ENCODE measurements around the gene FAM149B1.

Gene FAM149B1

GRCh38 chr10:73174148-73174925, 6.4 kb downstream of the FAM149B1 start:
- in situ Hi-C loops (cut with MboI; ENCODE audit: low sequenced_read_pairs) = no loop called here

DNA sequence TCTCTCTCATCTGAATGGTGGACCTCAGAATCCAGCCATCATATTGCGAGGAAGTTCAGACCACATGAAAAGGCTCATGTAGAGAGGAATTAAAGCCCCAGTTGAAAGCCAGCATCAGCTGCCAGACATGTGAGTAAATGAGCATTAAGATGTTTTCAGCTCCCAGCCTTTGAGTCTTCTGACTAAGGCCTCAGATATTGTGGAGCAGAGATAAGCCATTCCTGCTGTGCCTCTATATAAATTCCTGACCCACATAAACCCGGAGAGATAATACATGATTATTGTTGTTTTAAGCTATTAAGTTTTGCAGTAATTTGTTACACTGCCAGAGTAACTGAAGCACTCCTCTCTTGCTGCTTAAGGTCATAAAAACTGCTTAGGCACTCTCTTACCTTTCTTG, 14.6 kb downstream of the FAM149B1 start:
- in situ Hi-C loops (cut with MboI; ENCODE audit: low sequenced_read_pairs) = no loop called here

DNA sequence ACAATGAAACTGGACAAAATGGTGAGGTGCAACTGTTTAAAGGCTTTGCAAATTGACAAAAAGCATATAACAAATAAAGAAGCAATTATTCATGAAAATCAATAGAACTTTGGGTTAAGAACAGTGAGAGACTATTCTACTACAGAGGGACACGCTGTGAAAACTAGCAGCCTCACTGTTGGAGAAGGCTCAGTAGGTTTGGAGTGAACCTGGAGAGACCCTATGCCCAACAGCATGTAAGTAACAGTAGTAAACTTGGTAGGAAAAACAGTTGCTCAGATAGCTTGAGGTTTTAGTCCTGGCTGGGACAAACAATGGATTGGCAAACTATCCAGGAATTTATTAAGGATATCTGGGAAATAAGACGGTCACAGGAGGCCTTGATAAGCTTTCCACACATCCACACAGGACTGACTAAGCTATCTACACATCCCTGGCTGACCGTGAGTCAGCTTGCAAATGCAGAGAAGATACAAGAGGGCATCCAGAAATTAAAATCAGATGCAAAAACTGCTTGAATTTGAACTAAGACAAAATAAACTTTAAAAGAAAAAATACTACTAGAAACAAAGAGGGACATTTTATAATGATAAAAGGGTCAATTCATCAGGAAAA, 15.9 kb downstream of the FAM149B1 start:
- in situ Hi-C loops (cut with MboI; ENCODE audit: low sequenced_read_pairs) = no loop called here

DNA sequence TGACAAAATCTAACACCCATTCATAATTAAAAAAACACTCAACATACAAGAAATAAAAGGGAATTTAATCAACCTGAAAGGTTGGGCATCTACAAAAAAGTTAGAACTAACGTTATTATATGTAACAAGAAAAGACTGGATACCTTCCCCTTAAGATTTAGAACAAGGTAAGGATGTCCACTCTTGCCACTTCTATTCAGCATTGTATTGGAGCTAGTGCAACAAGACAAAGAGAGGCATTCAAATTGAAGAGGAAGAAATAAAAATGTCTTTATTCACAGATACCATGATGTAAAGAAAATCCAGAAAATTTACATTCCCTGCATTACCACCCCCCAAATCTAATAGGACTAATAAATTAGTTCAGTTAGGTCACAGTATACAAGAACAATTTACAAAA, 18.3 kb downstream of the FAM149B1 start:
- in situ Hi-C loops (cut with MboI; ENCODE audit: low sequenced_read_pairs) = no loop called here

GRCh38 chr10:73190188-73190587, 22.3 kb downstream of the FAM149B1 start:
- in situ Hi-C loops (cut with MboI; ENCODE audit: low sequenced_read_pairs) = no loop called here

DNA sequence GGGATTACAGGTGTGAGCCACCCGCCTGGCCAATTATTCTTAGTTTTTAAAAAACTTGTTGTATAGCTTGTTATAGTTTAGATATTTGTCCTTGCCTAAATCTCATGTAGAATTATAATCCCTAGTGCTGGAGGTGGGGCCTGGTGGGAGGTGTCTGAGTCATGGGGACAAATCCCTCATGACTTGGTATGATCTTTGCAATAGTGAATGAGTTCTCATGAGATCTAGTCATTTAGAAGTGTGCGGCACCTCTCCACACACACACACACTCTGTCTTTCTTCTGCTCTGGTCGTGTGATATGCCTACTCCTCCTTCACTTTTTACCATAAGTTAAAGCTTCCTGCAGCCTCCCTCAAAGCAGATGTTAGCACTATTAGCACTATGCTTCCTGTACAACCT, 37.2 kb downstream of the FAM149B1 start:
- in situ Hi-C loops (cut with MboI; ENCODE audit: low sequenced_read_pairs) = no loop called here

GRCh38 chr10:73205890-73206289, 38.0 kb downstream of the FAM149B1 start:
- in situ Hi-C loops (cut with MboI; ENCODE audit: low sequenced_read_pairs) = no loop called here

DNA sequence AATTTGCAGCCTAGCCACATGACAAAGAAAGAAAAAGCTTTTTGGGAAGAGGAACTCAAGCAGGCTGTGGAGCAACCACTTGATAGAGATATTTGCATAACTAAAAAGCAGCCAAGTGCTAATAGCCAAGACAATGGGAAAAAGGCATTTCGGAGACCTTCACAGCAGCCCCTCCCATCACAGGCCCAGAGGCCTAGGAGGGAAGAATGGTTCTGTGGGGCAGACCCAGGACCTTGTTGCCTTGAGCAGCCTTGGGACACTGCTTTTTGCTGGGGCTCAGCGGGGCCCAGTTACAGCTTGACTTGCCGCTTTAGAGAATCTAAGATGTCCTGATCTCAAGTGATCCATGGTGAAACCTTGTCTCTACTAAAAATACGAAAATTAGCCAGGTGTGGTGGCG, 38.5 kb downstream of the FAM149B1 start:
- in situ Hi-C loops (cut with MboI; ENCODE audit: low sequenced_read_pairs) = no loop called here

- in situ Hi-C loops (cut with MboI; ENCODE audit: low sequenced_read_pairs) = no loop called here
Observed at GRCh38 chr10:73207883-73208282, 40.0 kb downstream of the FAM149B1 start.

GRCh38 chr10:73209705-73210104, 41.8 kb downstream of the FAM149B1 start:
- in situ Hi-C loops (cut with MboI; ENCODE audit: low sequenced_read_pairs) = no loop called here

DNA sequence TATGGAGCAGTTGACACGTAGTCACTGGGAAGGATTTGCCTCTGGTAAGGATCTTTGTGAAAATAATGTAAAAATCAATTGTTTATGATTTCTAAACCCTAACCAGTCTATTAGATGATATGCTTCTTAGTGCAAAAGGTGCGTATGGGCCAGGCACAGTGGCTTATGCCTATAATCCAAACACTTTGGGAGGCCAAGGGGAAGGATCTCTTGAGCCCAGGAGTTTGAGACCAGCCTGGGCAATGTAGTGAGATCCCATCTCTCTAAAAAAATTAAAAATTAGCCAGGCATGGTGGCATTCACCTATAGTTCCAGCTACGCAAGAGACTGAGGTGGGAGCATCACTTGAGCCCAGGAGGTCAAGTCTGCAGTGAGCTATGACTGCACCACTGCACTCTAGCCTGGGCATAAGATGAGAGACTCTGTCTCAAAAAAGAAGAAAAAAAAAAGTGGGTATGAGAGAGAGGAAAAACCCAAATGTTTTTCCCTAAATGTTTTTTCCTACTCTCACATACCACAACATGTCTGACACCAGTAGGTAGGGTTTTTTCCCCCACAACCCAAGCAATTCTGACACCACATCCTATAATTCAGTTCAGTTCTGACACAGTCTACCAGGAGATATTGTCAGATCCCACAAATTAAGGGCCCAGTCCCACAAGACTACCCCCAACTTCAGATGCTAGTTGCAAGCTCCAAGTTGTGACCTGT, 42.6 kb downstream of the FAM149B1 start:
- in situ Hi-C loops (cut with MboI; ENCODE audit: low sequenced_read_pairs) = no loop called here

GRCh38 chr10:73211106-73211811, 43.3 kb downstream of the FAM149B1 start:
- in situ Hi-C loops (cut with MboI; ENCODE audit: low sequenced_read_pairs) = no loop called here

DNA sequence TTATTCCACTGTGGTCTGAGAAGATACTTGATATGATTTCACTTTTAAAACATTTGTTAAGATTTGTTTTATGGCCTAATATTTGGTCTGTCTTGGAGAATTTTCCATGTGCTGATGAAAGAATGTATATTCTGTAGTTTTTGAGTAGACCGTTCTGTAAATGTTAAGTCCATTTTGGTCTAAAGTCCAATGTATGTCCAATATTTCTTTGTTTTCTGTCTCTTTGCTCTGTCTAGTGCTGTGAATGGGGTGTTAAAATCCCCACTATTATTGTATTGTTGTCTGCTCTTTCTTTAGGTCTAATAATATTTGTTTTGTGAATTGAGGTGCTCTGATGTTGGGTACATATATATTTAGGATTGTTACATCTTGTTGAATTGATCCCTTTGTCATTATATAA, 47.8 kb downstream of the FAM149B1 start:
- in situ Hi-C loops (cut with MboI; ENCODE audit: low sequenced_read_pairs) = no loop called here

DNA sequence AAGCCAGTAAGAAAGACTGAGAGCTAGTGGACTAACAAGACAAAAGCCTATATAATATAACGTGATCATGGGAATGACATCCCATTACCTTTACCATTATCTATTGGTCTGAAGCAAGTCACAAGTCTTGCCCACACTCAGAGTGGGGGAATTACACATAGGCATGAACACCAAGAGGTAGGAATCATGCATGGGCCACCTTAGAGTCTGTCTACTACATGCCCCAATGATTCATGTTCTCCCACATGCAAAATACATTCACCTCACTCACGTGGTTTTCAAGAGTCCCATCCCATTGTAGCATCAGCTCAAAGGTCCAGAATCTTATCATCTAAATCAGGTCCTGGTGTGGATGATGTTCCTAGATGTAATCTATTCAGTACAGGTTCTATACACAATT, 49.7 kb downstream of the FAM149B1 start:
- in situ Hi-C loops (cut with MboI; ENCODE audit: low sequenced_read_pairs) = no loop called here

DNA sequence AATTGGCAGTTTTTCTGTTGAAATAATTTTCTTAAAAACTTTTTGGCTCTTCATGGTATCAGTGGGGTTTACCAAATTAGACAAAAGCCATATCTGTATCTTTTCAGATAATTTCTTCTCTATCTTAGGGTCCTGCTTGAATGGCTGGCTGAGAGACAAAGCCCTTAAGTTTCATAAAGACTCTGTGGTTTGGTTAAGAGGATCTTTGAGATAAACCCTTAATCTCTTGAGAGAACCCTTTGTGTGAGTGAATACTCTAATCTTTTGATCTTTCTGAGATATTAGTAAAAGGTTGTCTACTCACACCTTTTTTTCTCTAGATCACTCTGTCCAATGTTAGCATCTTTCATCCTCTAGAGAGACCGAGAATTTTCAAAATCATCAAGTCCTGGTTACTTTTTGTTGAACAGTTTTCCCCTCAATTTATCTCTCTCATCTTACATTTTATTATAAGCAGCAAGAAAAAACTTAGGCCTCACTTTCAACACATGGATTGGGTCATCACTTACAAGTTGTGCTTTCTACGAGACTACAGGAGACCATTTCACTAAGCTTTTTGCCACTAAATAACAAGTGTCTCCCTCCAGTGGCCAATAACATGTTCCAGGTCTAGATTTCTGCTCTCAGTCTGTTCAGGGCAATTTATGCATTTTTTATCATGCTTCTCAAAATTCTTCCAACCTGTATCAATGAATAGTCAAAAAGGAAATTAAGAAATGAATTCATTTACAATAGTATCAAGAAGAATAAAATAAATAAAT, 50.7 kb downstream of the FAM149B1 start:
- in situ Hi-C loops (cut with MboI; ENCODE audit: low sequenced_read_pairs) = no loop called here

DNA sequence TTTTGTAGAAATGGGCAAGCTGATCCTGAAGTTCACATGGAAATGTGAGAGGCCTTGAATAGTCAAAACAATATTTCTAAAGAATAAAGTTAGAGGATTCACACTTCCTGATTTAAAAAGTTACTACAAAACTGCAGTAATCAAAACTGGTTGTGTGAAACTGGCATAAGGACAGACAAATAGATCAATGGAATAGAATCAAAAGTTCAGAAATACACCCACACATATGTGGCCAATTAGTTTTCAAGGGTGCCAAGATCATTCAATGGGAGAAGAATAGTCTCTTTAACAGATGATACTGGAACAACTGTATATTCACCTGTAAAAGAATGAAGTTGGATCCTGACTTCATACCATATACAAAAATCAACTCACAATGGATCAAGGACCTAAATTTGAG, 51.5 kb downstream of the FAM149B1 start:
- in situ Hi-C loops (cut with MboI; ENCODE audit: low sequenced_read_pairs) = no loop called here

GRCh38 chr10:73220989-73221388, 53.1 kb downstream of the FAM149B1 start:
- in situ Hi-C loops (cut with MboI; ENCODE audit: low sequenced_read_pairs) = no loop called here

GRCh38 chr10:73225518-73225917, 57.6 kb downstream of the FAM149B1 start:
- in situ Hi-C loops (cut with MboI; ENCODE audit: low sequenced_read_pairs) = no loop called here

GRCh38 chr10:73226663-73227062, 58.7 kb downstream of the FAM149B1 start:
- in situ Hi-C loops (cut with MboI; ENCODE audit: low sequenced_read_pairs) = no loop called here

GRCh38 chr10:73228247-73228646, 60.3 kb downstream of the FAM149B1 start:
- in situ Hi-C loops (cut with MboI; ENCODE audit: low sequenced_read_pairs) = no loop called here

DNA sequence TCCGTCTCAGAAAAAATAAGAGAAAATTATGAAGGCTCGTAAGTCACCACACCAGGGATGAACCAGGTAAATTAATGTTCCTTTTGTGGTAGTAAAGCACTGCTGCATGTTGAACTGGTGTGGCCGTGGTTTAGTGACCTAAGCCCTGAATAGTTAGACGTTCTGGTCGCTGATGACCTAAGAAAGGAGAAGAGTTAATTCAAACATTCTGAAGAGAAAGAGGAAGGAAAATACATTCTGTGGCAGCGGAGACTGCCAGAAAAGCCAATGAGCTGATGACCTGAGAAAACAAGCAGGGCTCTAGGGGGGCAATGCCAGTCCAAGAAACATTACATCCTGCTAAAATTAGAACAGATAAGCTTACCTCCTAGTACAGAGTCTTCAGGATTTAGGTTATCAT, 61.6 kb downstream of the FAM149B1 start:
- in situ Hi-C loops (cut with MboI; ENCODE audit: low sequenced_read_pairs) = no loop called here

Data from hTERT RPE-1 (cell line).